Stimulated activated CD4-positive, alpha-beta T cell treated with anti-CD3 and anti-CD28 coated beads, Interleukin-2, amount 100 ng/mL, for 4 hours (primary cell): ENCODE results near the gene PLXNA2.

Experiments
- DNase-seq: peaks from one replicate; pipeline ENCODE4 v3.0.0-alpha.2; 2020; ENCODE audit warnings: low read depth

The PLXNA2 gene

GRCh38 chr1:208203127-208203847, 40.9 kb downstream of the PLXNA2 start:
- DNase-seq, result no peak

DNA sequence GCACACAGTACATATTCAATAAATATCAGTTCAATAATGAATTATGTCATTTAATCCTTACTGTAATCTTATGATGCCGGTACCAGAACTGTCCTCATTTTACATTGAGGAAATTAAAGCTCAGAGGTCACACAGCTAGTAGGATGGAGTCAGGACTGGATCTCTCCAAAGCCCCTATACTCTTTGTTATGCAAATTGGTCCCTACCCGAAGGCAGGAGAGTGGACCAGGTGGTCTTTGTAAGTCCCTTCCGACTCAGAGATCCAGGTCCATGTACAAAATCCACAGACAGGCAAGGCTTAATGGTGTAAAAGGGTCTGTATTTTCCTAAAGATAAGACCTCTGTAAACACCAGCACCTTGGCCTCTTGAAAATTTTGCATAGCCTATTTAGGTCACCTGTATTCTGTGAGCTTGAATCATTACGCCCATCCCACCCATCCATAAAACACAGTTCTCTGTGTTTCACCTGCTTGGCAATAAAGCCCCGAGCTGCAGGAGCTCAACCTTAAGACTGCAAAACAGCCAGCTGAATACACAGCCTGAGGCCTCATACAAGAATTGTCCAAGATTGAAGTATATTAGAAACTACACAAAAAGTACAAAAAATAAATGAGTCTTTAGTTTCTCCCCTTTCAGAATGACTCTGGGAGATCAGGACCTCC, 41.7 kb downstream of the PLXNA2 start:
- DNase-seq, result no peak

- DNase-seq, result no peak
Measured at GRCh38 chr1:208201229-208201628, 43.0 kb downstream of the PLXNA2 start.

DNA sequence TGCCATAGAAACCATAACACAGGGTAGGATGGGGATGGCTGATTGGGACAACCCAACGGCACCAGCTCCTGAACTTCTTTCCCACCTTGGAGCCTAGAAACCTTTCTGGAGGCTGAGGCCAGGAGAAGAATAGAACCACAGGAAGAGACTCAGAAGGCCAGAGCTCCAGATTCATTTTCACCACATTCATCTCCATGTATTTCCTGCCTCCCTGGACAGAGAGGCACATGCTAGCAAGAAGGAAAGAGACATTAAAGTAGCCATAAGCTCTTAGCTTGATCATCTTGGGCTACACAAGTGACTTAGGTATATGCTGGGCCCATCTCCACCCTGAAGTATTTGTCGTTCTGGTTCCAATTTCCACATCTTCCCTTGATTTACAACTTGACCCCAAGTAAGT, 44.1 kb downstream of the PLXNA2 start:
- DNase-seq, result no peak

- DNase-seq, result no peak
Measured at GRCh38 chr1:208198236-208198635, 45.9 kb downstream of the PLXNA2 start.

DNA sequence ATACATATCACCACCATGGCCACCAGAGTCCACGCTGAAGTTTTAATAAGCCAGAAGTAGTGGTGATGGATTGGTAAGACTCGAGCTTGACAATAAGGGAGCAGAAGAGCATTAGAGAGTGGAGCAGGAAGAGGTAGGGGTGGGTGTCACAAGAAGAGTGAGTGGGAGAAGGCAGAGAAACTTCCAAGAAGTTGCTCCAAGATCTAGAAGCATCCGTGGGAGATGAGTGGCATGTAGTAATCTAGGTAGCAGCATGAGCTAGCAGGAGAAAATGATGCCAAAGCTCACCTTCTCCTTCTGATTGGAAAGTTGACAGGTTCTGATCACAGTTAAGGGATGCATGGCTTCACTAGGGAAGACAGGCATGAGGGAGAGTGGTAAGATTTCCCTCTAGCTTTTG, 49.2 kb downstream of the PLXNA2 start:
- no peak for DNase-seq

DNA sequence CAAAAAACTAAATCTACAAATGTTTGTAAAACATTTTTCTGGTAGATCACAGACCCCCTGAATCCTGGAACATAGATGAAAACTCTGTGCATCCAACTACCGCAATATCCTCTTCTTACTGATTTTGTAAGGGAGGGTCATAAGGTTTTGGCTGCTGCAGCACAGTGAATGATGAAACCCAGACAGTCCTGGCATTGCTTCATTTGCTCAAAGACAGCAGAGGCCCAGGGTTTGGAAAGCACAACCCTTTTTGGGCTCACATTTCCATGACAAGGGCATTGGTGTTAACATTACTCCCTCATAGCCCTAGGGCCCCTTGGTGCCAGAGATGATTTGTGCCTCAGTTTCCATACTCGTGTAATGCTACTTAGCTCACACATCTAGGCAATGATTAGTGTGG, 51.2 kb downstream of the PLXNA2 start:
- no peak for DNase-seq

GRCh38 chr1:208190784-208191183, 53.4 kb downstream of the PLXNA2 start:
- no peak for DNase-seq

DNA sequence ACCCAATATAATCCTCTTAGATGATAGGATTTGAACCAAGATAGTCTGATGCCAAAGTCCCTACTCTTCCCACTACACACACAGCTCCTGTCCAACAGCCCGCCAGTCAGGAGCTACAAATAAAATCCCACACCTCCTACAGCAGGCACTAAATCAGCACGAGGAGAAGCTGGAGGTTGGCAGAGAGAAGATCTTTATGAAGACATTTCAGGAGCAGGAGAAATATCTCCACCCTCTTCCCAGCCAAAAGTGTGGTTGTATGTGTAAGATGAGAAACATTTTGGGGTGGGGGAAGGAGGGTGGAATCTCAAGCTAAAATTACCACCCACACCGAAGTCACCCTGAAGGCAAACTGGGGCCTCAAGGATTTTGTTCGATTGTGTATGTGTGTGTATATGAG, 54.5 kb downstream of the PLXNA2 start:
- DNase-seq, result no peak

- DNase-seq, result no peak
Measured at GRCh38 chr1:208189183-208189582, 55.0 kb downstream of the PLXNA2 start.

DNA sequence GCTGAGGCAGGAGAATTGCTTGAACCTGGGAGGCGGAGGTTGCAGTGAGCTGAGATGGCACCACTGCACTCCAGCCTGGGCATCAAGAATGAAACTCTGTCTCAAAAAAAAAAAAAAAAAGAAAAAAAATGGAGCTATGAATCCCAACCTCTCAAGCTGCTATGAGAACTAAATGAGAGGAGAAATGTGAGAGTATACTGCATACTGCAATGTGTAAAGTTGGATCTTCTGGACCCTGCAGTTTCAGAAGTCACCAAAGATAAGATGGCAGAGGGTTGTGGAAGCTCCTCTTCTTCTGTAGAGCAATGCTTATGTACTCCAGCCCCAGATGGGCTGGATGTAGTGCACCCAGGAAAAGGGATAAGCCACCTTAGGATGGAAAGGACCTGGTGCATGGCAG, 55.6 kb downstream of the PLXNA2 start:
- DNase-seq, result no peak

DNA sequence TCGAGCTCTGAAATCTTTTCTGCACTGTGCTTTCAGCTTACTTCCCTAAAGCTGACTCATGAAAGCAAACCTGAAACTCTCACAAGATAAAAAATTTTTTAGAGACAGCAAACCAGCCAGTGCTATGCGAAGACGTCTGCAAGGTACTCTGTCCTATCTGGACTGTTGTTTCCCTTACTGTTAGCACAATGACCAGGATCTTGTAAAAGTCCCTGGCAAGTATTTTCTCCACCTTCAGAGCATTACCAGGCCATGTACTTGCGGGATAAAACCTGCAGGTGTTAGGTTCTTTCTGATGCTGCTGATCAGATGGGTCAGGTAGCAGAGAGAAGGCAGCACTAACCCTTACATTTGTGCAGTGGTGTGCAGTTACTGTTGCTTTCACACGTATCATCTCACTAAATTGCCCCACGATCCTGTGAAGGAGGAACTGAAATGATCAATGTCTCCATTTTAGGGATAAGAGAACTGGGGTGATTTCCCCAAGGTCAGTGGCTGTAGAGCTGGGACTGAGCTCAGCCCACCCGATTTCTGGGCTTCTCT, 56.6 kb downstream of the PLXNA2 start:
- DNase-seq, result no peak

DNA sequence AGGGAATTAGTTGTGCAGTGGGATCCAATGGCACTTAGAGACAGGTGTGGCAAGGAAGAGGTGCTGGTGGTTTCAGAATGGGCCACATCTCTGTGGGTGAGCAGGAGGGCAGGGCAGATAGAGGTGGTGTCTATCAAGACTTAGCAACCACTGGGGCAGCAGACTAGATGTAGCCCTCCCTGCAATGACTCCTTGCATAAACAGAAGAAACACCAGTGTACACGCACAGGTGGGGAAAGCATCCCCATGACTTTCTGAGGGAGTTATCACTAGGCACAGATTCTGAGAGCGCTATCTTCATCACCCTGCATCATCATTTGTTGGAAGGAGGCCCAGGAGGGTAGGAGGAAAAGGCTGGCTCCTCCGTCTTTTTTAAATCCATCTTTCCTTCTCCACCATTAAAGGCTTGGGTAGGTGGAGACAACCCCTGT, 58.4 kb downstream of the PLXNA2 start:
- DNase-seq, result no peak

GRCh38 chr1:208184966-208185654, 59.1 kb downstream of the PLXNA2 start:
- no peak for DNase-seq

- no peak for DNase-seq
Measured at GRCh38 chr1:208183977-208184911, 59.9 kb downstream of the PLXNA2 start.

DNA sequence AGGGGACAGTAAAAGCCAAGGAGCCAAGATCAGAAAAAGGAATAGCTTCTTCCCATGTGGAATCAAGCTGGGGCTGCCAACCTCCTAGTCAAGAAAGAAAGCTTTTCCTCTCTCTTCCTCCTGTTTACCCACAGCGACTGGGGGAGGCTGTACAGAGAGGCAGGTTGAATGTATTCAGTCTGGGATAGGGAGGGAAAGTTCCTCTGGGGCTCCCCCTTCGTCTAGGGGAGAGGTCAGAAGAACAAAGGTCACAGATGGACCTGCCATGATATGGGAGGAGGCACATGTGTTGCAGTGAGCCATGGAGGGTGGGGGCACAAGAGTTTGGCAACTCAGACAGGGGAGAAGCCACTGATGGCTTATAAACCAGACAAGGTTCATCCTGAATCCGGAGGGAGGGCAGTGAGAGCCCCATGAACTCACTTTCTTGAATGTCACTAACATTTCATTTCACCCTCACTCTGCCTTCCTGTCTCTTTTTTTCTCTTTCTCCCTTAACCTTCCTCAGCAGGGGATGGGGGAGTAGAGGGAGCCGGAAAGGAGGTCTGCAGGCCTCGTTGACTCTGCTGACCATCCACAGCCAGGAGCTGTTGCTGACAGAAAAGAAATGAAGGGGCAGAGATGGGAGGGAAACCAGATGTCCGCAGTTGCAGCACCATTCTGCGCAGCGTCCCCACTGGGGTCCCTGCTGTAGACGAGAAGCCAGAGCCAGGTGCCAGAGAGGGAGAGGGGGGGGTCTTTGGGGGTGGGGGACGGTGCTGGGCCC, 61.1 kb downstream of the PLXNA2 start:
- no peak for DNase-seq

GRCh38 chr1:208181364-208181763, 62.8 kb downstream of the PLXNA2 start:
- no peak for DNase-seq

- no peak for DNase-seq
Measured at GRCh38 chr1:208180421-208180820, 63.8 kb downstream of the PLXNA2 start.

DNA sequence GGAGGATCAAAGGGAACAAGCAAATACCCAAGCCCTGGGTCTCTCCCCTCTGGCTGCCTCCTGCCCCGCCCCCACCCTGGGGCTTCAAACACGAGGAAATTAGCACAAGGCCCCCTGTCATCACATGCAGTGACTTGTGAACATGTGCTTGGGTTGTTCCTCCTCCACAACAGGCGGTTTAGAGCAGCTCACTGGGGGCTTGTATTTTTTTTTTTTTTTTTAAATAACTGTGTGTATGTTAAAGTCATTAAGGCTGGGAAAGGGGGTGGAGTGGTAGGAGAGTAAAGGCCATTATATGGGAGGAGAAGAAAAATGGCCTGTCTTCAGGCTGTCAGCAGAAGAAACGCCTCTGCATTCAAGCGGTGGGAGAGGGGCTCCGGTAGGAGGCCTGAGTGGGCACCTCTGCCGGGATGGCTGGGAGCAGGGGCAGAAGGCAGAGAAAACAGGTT, 64.2 kb downstream of the PLXNA2 start:
- DNase-seq, result no peak

GRCh38 chr1:208179263-208179816, 64.8 kb downstream of the PLXNA2 start:
- no peak for DNase-seq

DNA sequence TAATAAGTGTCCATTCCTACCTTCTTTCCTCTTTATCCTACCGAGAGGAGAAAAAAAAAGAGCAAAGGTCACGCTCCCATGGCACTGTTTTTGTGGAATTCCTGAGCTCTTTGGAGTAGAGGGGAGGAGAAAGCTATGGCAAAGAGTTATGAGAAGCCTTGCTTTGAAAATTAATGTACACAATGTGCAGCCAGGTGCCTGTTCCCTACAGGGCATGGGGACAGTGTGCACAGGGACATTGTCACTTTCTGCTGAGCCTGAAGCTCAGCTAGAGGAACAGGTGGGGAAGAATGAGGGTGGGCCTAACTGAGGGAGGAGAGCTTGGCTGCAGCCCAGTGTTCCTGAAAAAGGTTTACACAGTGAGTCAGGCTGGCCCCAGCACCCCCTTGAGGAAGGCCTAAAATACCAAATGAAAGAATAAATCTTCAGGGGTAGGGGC, 66.1 kb downstream of the PLXNA2 start:
- no peak for DNase-seq
